Pancreas (tissue), 10 donors: ENCODE measurements around the gene NAA35. TPM values are rescaled to one million over a fixed set of nuclear protein-coding genes. Genes with fewer than 3 reads are reported as not detected.
A peak's percentile ranks its signal among the peaks of the same experiment; 100 is the strongest.

Source experiments
- ATAC-seq, 4 donors: fragments of 200-7000 bp; cut with Tn5 transposase; one replicate each; pipeline versions ENCODE4 v1.8.0 to v1.9.1; 2020; ENCODE audit warnings: mild to moderate bottlenecking in 4 of 4, moderate library complexity in 4 of 4
- DNase-seq, 6 donors: peaks; one replicate each; pipeline ENCODE4 v3.0.0-alpha.2; 2020
- FAIRE-seq: peaks from 2 replicates; lab custom pipeline; 2012; peaks lifted over from hg19 to GRCh38; lab: Jason Lieb, UNC
- H3K27ac ChIP-seq, 4 donors: fragments of 200-600 bp; sonication (generic); 1 replicate in 3 of 4; 2 replicates in 1 of 4; pipeline versions ENCODE4 v1.5.0 to v1.8.0; 2020
- H3K27me3 ChIP-seq, 4 donors: fragments of 200-600 bp; one replicate each; pipeline ENCODE4 v1.8.0; 2021
- H3K36me3 ChIP-seq, 3 donors: fragments of 200-600 bp; sonication (generic) in 1 of 3; one replicate each; pipeline versions ENCODE4 v1.5.0 to v1.8.0; 2020 to 2021
- H3K4me1 ChIP-seq, 3 donors: fragments of 200-600 bp; one replicate each; pipeline ENCODE4 v1.8.0; 2021
- H3K4me3 ChIP-seq, 4 donors: fragments of 200-600 bp; sonication (generic) in 2 of 4; one replicate each; pipeline versions ENCODE4 v1.5.0 to v1.8.0; 2020 to 2021
- H3K9me3 ChIP-seq, 4 donors: fragments of 200-600 bp; one replicate each; pipeline ENCODE4 v1.8.0; 2021
- WGBS, 2 donors: extraction: QIAGEN DNeasy Blood & Tissue Kit; methylation state at CpG; one replicate each; pipeline ENCODE4 v1.1.7; 2013; 5-methylcytosine and 5-hydroxymethylcytosine counted together
- intact Hi-C, 3 donors: fragments of 100-400 bp; cut with DNase I; formaldehyde crosslinking; loops; one replicate each; pipeline versions ENCODE4 v1.11.1 to v1.14.2; 2022
- polyA plus RNA-seq, 2 donors: library from polyadenylated mRNA; stranded (reverse); fragments of 200-250 nt; gene quantifications; one replicate each; pipeline ENCODE4 v1.2.3, GENCODE V29; 2013
- total RNA-seq, 6 donors: library from RNA; stranded (reverse); fragmentation: NEBNext Ultra II Directional in 4 of 6; extraction: Animal tissue kit (Norgen Biotek cat#: 25700) in 4 of 6; gene quantifications; one replicate each; pipeline versions ENCODE4 v1.2.1 to v1.2.4, GENCODE V29; 2021 to 2023
- TF ChIP-seq, protein P1 (sequence below), 4 donors: fragments of 200-600 bp; sonication (generic) in 3 of 4; IDR thresholded peaks; one replicate each; pipeline versions ENCODE4 v1.5.0 to v1.8.0; 2021; ENCODE audit warnings: antibody characterized with exemption in 4 of 4
- donor health status: healthy with polysubstance abuse.
- donor health status: DM: no; HTN: no; CAD: no; lungs with moderate emphysema.
- donor health status: DM: no; HTN: no; CAD: no.
- donor health status: control.
- donor health status: control.
- donor health status: Bipolar disorder and iron deficiency.
- donor health status: DM: yes; HTN: yes; CAD: no.
- donor health status: DM: no; HTN: no; CAD: no.
- donor health status: DM: no; HTN: no; CAD: no.
- donor health status: DM: yes; HTN: yes; CAD: no.

Gene NAA35
- total and polyA plus RNA-seq, 8 donors: 4.1 to 13.8 (median 11.0) TPM

DNA sequence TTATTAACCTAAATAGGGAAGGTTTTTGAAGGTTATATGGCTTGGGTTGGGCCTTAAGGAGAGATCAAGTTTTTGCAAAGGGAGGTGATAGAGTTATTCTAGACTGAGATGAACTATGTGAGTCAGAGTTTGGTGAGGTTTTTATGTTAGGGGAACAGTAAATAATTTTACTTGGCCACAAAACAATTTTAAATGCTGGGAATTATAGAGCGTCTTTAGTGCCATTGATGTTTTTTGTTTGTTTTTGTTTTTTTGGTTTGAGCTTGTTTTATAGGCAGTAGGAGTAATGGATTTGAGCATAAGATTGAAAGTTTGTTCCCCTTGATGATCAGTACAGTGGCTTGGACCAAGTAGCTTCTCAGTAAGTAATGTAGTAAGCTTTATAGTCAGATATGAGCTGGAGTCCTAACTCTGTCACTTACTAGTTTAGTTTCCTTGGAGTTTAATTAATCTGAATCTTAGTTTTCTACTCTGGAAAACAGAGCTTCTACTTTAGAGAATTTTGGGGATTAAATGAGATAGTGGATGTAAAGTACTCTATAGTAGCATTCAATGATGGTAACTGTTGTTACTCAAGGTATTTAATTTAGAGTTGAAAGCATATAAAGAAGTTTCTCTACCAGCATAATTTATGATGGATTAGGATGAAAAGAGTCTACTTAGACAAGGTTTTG lies 2.9 kb downstream of the NAA35 start:
- FAIRE-seq (no peak), DNase-seq (no peak), ATAC-seq (no peak)
- peaks cover 0 to 6% (median 0%) of the 10 kb centered on the region in 3 donors for H3K36me3 ChIP-seq
- WGBS, 2 donors: 96 to 100% methylated on average over 1 of the region's 1 CpG
- H3K27ac ChIP-seq: no peak overlapping the region
- no peaks in the 10 kb centered on the region for H3K9me3 ChIP-seq
- intact Hi-C loops: no loop called here
- TF ChIP-seq, protein P1, sequence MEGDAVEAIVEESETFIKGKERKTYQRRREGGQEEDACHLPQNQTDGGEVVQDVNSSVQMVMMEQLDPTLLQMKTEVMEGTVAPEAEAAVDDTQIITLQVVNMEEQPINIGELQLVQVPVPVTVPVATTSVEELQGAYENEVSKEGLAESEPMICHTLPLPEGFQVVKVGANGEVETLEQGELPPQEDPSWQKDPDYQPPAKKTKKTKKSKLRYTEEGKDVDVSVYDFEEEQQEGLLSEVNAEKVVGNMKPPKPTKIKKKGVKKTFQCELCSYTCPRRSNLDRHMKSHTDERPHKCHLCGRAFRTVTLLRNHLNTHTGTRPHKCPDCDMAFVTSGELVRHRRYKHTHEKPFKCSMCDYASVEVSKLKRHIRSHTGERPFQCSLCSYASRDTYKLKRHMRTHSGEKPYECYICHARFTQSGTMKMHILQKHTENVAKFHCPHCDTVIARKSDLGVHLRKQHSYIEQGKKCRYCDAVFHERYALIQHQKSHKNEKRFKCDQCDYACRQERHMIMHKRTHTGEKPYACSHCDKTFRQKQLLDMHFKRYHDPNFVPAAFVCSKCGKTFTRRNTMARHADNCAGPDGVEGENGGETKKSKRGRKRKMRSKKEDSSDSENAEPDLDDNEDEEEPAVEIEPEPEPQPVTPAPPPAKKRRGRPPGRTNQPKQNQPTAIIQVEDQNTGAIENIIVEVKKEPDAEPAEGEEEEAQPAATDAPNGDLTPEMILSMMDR (IDR thresholded peaks at IDR 0.05): no peak
- H3K4me1 ChIP-seq: peaks cover 12 to 29% (median 12%) of the 10 kb centered on the region in 3 donors
- no peaks in the 10 kb centered on the region for H3K27me3 ChIP-seq
- H3K4me3 ChIP-seq: no peak overlapping the region

DNA sequence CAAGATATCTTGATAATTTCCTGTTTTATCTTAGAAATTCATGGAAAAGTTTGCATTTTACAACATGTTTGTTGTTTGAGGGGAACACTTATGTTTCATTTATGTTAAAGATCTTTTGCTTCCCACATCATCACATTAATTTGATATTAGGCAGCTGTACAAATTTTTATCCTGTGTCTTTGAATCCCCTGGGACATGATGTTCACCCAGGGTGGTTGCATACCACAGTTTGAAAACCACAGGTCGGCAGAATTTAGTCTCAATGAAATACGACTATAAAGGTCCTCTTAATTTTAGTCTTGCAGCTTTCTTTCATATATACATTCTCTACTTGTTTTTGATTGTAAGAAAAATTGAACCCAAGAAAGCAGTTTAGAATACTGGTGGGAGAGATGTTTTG lies 3.7 kb downstream of the NAA35 start:
- H3K9me3 ChIP-seq: no peaks in the 10 kb centered on the region
- WGBS, 2 donors: 64 to 75% methylated on average over 2 of the region's 2 CpGs
- H3K36me3 ChIP-seq: peaks cover 0 to 6% (median 0%) of the 10 kb centered on the region in 3 donors
- ATAC-seq (no peak), FAIRE-seq (no peak), DNase-seq (no peak)
- H3K27me3 ChIP-seq: no peaks in the 10 kb centered on the region
- no peak overlapping the region for H3K27ac ChIP-seq
- intact Hi-C loops: no loop called here
- H3K4me1 ChIP-seq: peaks cover 12 to 31% (median 12%) of the 10 kb centered on the region in 3 donors
- H3K4me3 ChIP-seq: no peak overlapping the region
- TF ChIP-seq, protein P1 (IDR thresholded peaks at IDR 0.05): no peak

- FAIRE-seq: no peak
- peaks cover 0 to 6% (median 0%) of the 10 kb centered on the region in 3 donors for H3K36me3 ChIP-seq
- intact Hi-C loops: no loop called here
- no peaks in the 10 kb centered on the region for H3K9me3 ChIP-seq
- H3K27me3 ChIP-seq: no peaks in the 10 kb centered on the region
- WGBS, 2 donors: 65 to 73% methylated on average over 4 of the region's 4 CpGs
- H3K4me3 ChIP-seq: no peak overlapping the region
- no peak for DNase-seq
- ATAC-seq: peak in 1 of 4 donors; percentile 17
- peaks cover 0 to 7% (median 0%) of the 10 kb centered on the region in 3 donors for H3K4me1 ChIP-seq
- no peak overlapping the region for H3K27ac ChIP-seq
- TF ChIP-seq, protein P1 (IDR thresholded peaks at IDR 0.05): no peak
Measured at GRCh38 chr9:85949586-85950335, 8.8 kb downstream of the NAA35 start.

GRCh38 chr9:85959955-85960354 lies 19.0 kb downstream of the NAA35 start:
- intact Hi-C loops: no loop called here
- TF ChIP-seq, protein P1 (IDR thresholded peaks at IDR 0.05): no peak
- no peak overlapping the region for H3K4me3 ChIP-seq

More at GRCh38 chr9:85959955-85960354, 19.0 kb downstream of the NAA35 start:
- ATAC-seq: no peak
- Histone ChIP-seq H3K27ac (no peak overlapping the region), H3K4me1 (peaks cover 0 to 6% (median 4%) of the 10 kb centered on the region in 3 donors), H3K27me3 (no peaks in the 10 kb centered on the region), H3K36me3 (peaks cover 0 to 4% (median 0%) of the 10 kb centered on the region in 3 donors), H3K9me3 (no peaks in the 10 kb centered on the region)
- 77 to 81% methylated on average over 3 of the region's 3 CpGs for WGBS, 2 donors
- FAIRE-seq: peak; percentile 49
- no peak for DNase-seq
